Activated CD8-positive, alpha-beta T cell treated with anti-CD3 and anti-CD28 coated beads for 36 hours (primary cell): Measurements from ENCODE around the gene ACAP1. TPM values are rescaled to one million over a fixed set of nuclear protein-coding genes. Genes with fewer than 3 reads are reported as not detected.

ENCODE experiments used
- ATAC-seq: fragments of 200-7000 bp; cut with Tn5 transposase; one replicate; pipeline ENCODE4 v1.10.0; 2021; ENCODE audit warnings: mild to moderate bottlenecking, moderate library complexity
- CTCF ChIA-PET: fragments of 350-600 bp; sonication (Branson Sonifier 250); formaldehyde crosslinking; loops from one replicate; lab custom pipeline; 2021; ENCODE audit warnings: antibody characterized with exemption; lab: Charles Lee
- POLR2A ChIA-PET: fragments of 350-600 bp; sonication (Branson Sonifier 250); formaldehyde crosslinking; loops from one replicate; lab custom pipeline; 2021; ENCODE audit warnings: antibody characterized with exemption; lab: Charles Lee
- DNase-seq: peaks from one replicate; pipeline ENCODE4 v3.0.0-alpha.2; 2020
- H3K27ac Mint-ChIP-seq: one replicate; pipeline ENCODE4 v1.8.0; 2021; ENCODE audit warnings: mild to moderate bottlenecking, mixed read lengths
- H3K27me3 Mint-ChIP-seq: one replicate; pipeline ENCODE4 v1.8.0; 2021; ENCODE audit warnings: mixed read lengths
- H3K36me3 Mint-ChIP-seq: one replicate; pipeline ENCODE4 v1.8.0; 2021; ENCODE audit warnings: low read depth, mixed read lengths
- H3K4me1 Mint-ChIP-seq: one replicate; pipeline ENCODE4 v1.8.0; 2021; ENCODE audit warnings: low read depth, mixed read lengths
- H3K4me3 Mint-ChIP-seq: one replicate; pipeline ENCODE4 v1.8.0; 2021; ENCODE audit warnings: mild to moderate bottlenecking, moderate library complexity, mixed read lengths
- H3K9me3 Mint-ChIP-seq: one replicate; pipeline ENCODE4 v1.8.0; 2021; ENCODE audit warnings: mixed read lengths
- CTCF ChIP-seq: fragments of 200-600 bp; IDR thresholded peaks from one replicate; pipeline ENCODE4 v1.8.0; 2022; ENCODE audit warnings: antibody characterized with exemption, mild to moderate bottlenecking
- intact Hi-C: fragments of 100-400 bp; cut with micrococcal nuclease; formaldehyde crosslinking; loops from one replicate; pipeline ENCODE4 v1.10.0; 2022
- total RNA-seq, 2 experiments: library from RNA; stranded (reverse); gene quantifications; one replicate each; pipeline ENCODE4 v1.2.3, GENCODE V29; 2021

The ACAP1 gene
- total RNA-seq = 100 to 1,000 TPM; 309 to 342 TPM

GRCh38 chr17:7336240-7337175, at the start of gene ACAP1:
Gene ACAP1, plus strand, starts transcription at chr17:7336529. Its CDS starts 206 bp downstream, at chr17:7336735.
- Mint-ChIP-seq H3K27ac (peak within 1 kb of the TSS; percentile 93), H3K4me1 (peaks cover 47% of the 10 kb centered on the region), H3K27me3 (no peaks in the 10 kb centered on the region), H3K9me3 (no peaks in the 10 kb centered on the region), H3K36me3 (peaks cover 29% of the 10 kb centered on the region), H3K4me3 (peak within 1 kb of the TSS; percentile 89)
- DNase-seq (peak; percentile 93), ATAC-seq (peak; percentile 94)
- no peak for TF ChIP-seq CTCF
- POLR2A ChIA-PET = interaction anchor here (0.6 to 7.8 kb wide), 16 partner anchors 7 to 350 kb away, joined by 3 to 87 read pairs (median 3); partner anchors contain the start of genes ACADVL, DLG4, DVL2 and GPS2
- CTCF ChIA-PET = interaction anchor here (0.9 to 6.3 kb wide), 13 partner anchors 8 to 351 kb away, joined by 3 to 60 read pairs (median 6); partner anchors contain the start of genes GPS2, SLC2A4, SOX15 and TMEM95
- intact Hi-C loops = no loop called here

- H3K4me3 Mint-ChIP-seq = no peak overlapping the region
- no peak for TF ChIP-seq CTCF
- H3K27me3 Mint-ChIP-seq = peaks cover 14% of the 10 kb centered on the region
- no peaks in the 10 kb centered on the region for H3K9me3 Mint-ChIP-seq
- POLR2A ChIA-PET = interaction anchor here (0.6 to 1.9 kb wide), 2 partner anchors 8 to 397 kb away, joined by 4 to 5 read pairs; partner anchors contain the start of gene SLC2A4
- H3K36me3 Mint-ChIP-seq = no peaks in the 10 kb centered on the region
- H3K27ac Mint-ChIP-seq = no peak overlapping the region
- peaks cover 3% of the 10 kb centered on the region for H3K4me1 Mint-ChIP-seq
- ATAC-seq (no peak), DNase-seq (no peak)
- intact Hi-C loops = no loop called here
- CTCF ChIA-PET = no interaction called here
Measured at GRCh38 chr17:7289256-7290032, 46.9 kb upstream of the ACAP1 start.

GRCh38 chr17:7290166-7290565, 46.2 kb upstream of the ACAP1 start:
- no peak for TF ChIP-seq CTCF
- H3K36me3 Mint-ChIP-seq = no peaks in the 10 kb centered on the region

GRCh38 chr17:7290685-7291084, 45.6 kb upstream of the ACAP1 start:
- Mint-ChIP-seq H3K9me3 (no peaks in the 10 kb centered on the region), H3K4me3 (no peak overlapping the region), H3K4me1 (peaks cover 8% of the 10 kb centered on the region), H3K36me3 (no peaks in the 10 kb centered on the region), H3K27me3 (peaks cover 19% of the 10 kb centered on the region), H3K27ac (no peak overlapping the region)
- ChIA-PET CTCF (interaction anchor here (1.6 kb wide), 1 partner anchor 10 kb away, joined by 8 read pairs; no protein-coding TSS in a partner anchor), POLR2A (interaction anchor here (1.9 kb wide), 1 partner anchor 9 kb away, joined by 5 read pairs; the partner anchor contains the start of gene SLC2A4)
- intact Hi-C loops = no loop called here
- DNase-seq (no peak), ATAC-seq (no peak)
- TF ChIP-seq CTCF = no peak

More at GRCh38 chr17:7290166-7290565, 46.2 kb upstream of the ACAP1 start:
- H3K4me3 Mint-ChIP-seq = no peak overlapping the region
- intact Hi-C loops = no loop called here
- DNase-seq (no peak), ATAC-seq (no peak)
- H3K4me1 Mint-ChIP-seq = peaks cover 5% of the 10 kb centered on the region
- CTCF ChIA-PET = interaction anchor here (1.6 kb wide), 1 partner anchor 10 kb away, joined by 8 read pairs; no protein-coding TSS in a partner anchor
- POLR2A ChIA-PET = interaction anchor here (1.9 kb wide), 1 partner anchor 9 kb away, joined by 5 read pairs; the partner anchor contains the start of gene SLC2A4
- no peak overlapping the region for H3K27ac Mint-ChIP-seq
- peaks cover 16% of the 10 kb centered on the region for H3K27me3 Mint-ChIP-seq
- H3K9me3 Mint-ChIP-seq = no peaks in the 10 kb centered on the region
